WERI-Rb-1 (cell line): ENCODE measurements around the gene RAN.

Experiments used
- DNase-seq: peaks from one replicate; pipeline ENCODE4 v3.0.0-alpha.2; 2020
- H3K27ac ChIP-seq: fragments of 250-450 bp; sonication (Bioruptor Pico); 2 replicates; pipeline ENCODE4 v1.5.1; 2020; ENCODE audit warnings: mild to moderate bottlenecking, moderate library complexity
- H3K27me3 ChIP-seq: fragments of 250-450 bp; sonication (Bioruptor Pico); 2 replicates; pipeline ENCODE4 v1.5.1; 2021; ENCODE audit warnings: mild to moderate bottlenecking, low read depth, moderate library complexity; ENCODE audit not compliant: insufficient read depth, severe bottlenecking
- H3K36me3 ChIP-seq: fragments of 250-450 bp; sonication (Bioruptor Pico); 2 replicates; pipeline ENCODE4 v1.5.1; 2020; ENCODE audit warnings: mild to moderate bottlenecking, moderate library complexity
- H3K4me3 ChIP-seq: 2 replicates; pipeline ENCODE4 v1.5.1; 2011; ENCODE audit warnings: low read depth, mild to moderate bottlenecking, control low read depth, low read length
- H3K9me3 ChIP-seq: fragments of 250-450 bp; sonication (Bioruptor Pico); 2 replicates; pipeline ENCODE4 v1.5.1; 2021; ENCODE audit warnings: mild to moderate bottlenecking, moderate library complexity; ENCODE audit not compliant: severe bottlenecking
- CTCF ChIP-seq: IDR thresholded peaks from 2 replicates; pipeline ENCODE4 v1.5.1; 2011; ENCODE audit warnings: low read depth, mild to moderate bottlenecking, control low read depth, inconsistent platforms, low read length

RAN gene

GRCh38 chr12:130863298-130863697 is 8.6 kb upstream of the RAN start:
- no peak for DNase-seq
- no peaks in the 10 kb centered on the region for H3K27me3 ChIP-seq
- no peak overlapping the region for H3K4me3 ChIP-seq
- H3K9me3 ChIP-seq, result peaks cover 6% of the 10 kb centered on the region
- H3K36me3 ChIP-seq, result no peaks in the 10 kb centered on the region
- no peak overlapping the region for H3K27ac ChIP-seq
- TF ChIP-seq CTCF, result no peak

- no peaks in the 10 kb centered on the region for H3K27me3 ChIP-seq
- H3K9me3 ChIP-seq, result peaks cover 5% of the 10 kb centered on the region
- DNase-seq, result no peak
- peaks cover 10% of the 10 kb centered on the region for H3K36me3 ChIP-seq
- no peak overlapping the region for H3K27ac ChIP-seq
- no peak overlapping the region for H3K4me3 ChIP-seq
- no peak for TF ChIP-seq CTCF
Measured at GRCh38 chr12:130868412-130868811, 3.5 kb upstream of the RAN start.

GRCh38 chr12:130870442-130871285 is 1.2 kb upstream of the RAN start:
- Histone ChIP-seq H3K36me3 (peaks cover 33% of the 10 kb centered on the region), H3K27me3 (no peaks in the 10 kb centered on the region), H3K4me3 (no peak overlapping the region), H3K27ac (peak overlapping the region; percentile 88), H3K9me3 (peaks cover 5% of the 10 kb centered on the region)
- peak; percentile 56 for TF ChIP-seq CTCF
- peak; percentile 57 for DNase-seq

GRCh38 chr12:130872179-130873096 is 572 bp downstream of the RAN start:
- H3K36me3 ChIP-seq, result peaks cover 50% of the 10 kb centered on the region
- DNase-seq, result peak; percentile 17
- peak overlapping the region; percentile 94 for H3K27ac ChIP-seq

More at GRCh38 chr12:130872179-130873096, 572 bp downstream of the RAN start:
- Histone ChIP-seq H3K4me3 (peak overlapping the region; percentile 77), H3K9me3 (peaks cover 5% of the 10 kb centered on the region), H3K27me3 (no peaks in the 10 kb centered on the region)
- TF ChIP-seq CTCF, result no peak
